Osteoblast (primary cell): ENCODE measurements around the gene SDF4. TPM values are rescaled to one million over a fixed set of nuclear protein-coding genes. Genes with fewer than 3 reads are reported as not detected.

ENCODE experiments used
- DNase-seq: peaks from one replicate; pipeline ENCODE4 v3.0.0; 2011; ENCODE audit warnings: low spot score, mixed read lengths; ENCODE audit not compliant: insufficient read length; ENCODE audit errors: missing footprints
- H2AFZ ChIP-seq: 2 replicates; pipeline ENCODE4 v1.6.0; 2011; ENCODE audit warnings: mild to moderate bottlenecking, low read length
- H3K27ac ChIP-seq: 2 replicates; pipeline ENCODE4 v1.5.1; 2011; ENCODE audit warnings: mild to moderate bottlenecking, low read depth, low read length, moderate library complexity
- H3K27me3 ChIP-seq: 2 replicates; pipeline ENCODE4 v1.6.0; 2012; ENCODE audit warnings: mild to moderate bottlenecking, control low read depth, inconsistent platforms, low read length, moderate library complexity; ENCODE audit not compliant: insufficient read depth
- H3K36me3 ChIP-seq: 2 replicates; pipeline ENCODE4 v1.5.1; 2011; ENCODE audit warnings: mild to moderate bottlenecking, low read length, control low read depth, moderate library complexity; ENCODE audit not compliant: insufficient read depth
- H3K4me1 ChIP-seq: 2 replicates; pipeline ENCODE4 v1.5.1; 2011; ENCODE audit warnings: mild to moderate bottlenecking, low read length, control low read depth, moderate library complexity; ENCODE audit not compliant: insufficient read depth
- H3K4me2 ChIP-seq: 2 replicates; pipeline ENCODE4 v1.6.0; 2011; ENCODE audit warnings: mild to moderate bottlenecking, low read length; ENCODE audit not compliant: insufficient read depth
- H3K4me3 ChIP-seq: fragments of 200-600 bp; sonication (generic); 3 replicates; pipeline ENCODE4 v1.5.1; 2012; ENCODE audit warnings: mild to moderate bottlenecking, low read length, inconsistent platforms; ENCODE audit not compliant: insufficient read depth
- H3K79me2 ChIP-seq: 2 replicates; pipeline ENCODE4 v1.6.0; 2012; ENCODE audit warnings: mild to moderate bottlenecking, low read length, control low read depth, inconsistent platforms; ENCODE audit not compliant: insufficient read depth
- H3K9me3 ChIP-seq: 2 replicates; pipeline ENCODE4 v1.5.1; 2011; ENCODE audit warnings: low read depth, low read length, control low read depth
- H4K20me1 ChIP-seq: 2 replicates; pipeline ENCODE4 v1.6.0; 2012; ENCODE audit warnings: mild to moderate bottlenecking, low read length, control low read depth; ENCODE audit not compliant: insufficient read depth
- CTCF ChIP-seq: IDR thresholded peaks from 2 replicates; pipeline ENCODE4 v1.5.1; 2011; ENCODE audit warnings: mild to moderate bottlenecking, low read depth, low read length, moderate library complexity; ENCODE audit errors: extremely low read depth
- total RNA-seq: library from RNA; depleted of rRNA; stranded (reverse); fragments of >200 nt; gene quantifications from 2 replicates; pipeline ENCODE4 v1.2.3, GENCODE V29; 2012

Gene SDF4
- total RNA-seq, 1 donor: 151 TPM

- peaks cover 13% of the 10 kb centered on the region for H3K4me1 ChIP-seq
- peak overlapping the region; percentile 100 for H3K4me2 ChIP-seq
- H3K9me3 ChIP-seq: no peaks in the 10 kb centered on the region
- H3K27me3 ChIP-seq: no peaks in the 10 kb centered on the region
- peak overlapping the region; percentile 87 for H2AFZ ChIP-seq
- peak overlapping the region; percentile 91 for H3K4me3 ChIP-seq
- DNase-seq: peak; percentile 100
- TF ChIP-seq CTCF: peak; percentile 49
- peaks cover 76% of the 10 kb centered on the region for H3K79me2 ChIP-seq
- H3K36me3 ChIP-seq: peaks cover 12% of the 10 kb centered on the region
- peaks cover 44% of the 10 kb centered on the region for H4K20me1 ChIP-seq
- peak overlapping the region; percentile 80 for H3K27ac ChIP-seq
Observed at GRCh38 chr1:1230656-1231399, 973 bp downstream of the SDF4 start.

- TF ChIP-seq CTCF: no peak
- peaks cover 13% of the 10 kb centered on the region for H3K4me1 ChIP-seq
- peaks cover 50% of the 10 kb centered on the region for H4K20me1 ChIP-seq
- H3K27me3 ChIP-seq: no peaks in the 10 kb centered on the region
- peaks cover 12% of the 10 kb centered on the region for H3K36me3 ChIP-seq
- H2AFZ ChIP-seq: no peak overlapping the region
- no peak for DNase-seq
- H3K9me3 ChIP-seq: no peaks in the 10 kb centered on the region
- no peak overlapping the region for H3K4me3 ChIP-seq
- H3K79me2 ChIP-seq: peaks cover 87% of the 10 kb centered on the region
- peak overlapping the region; percentile 7 for H3K4me2 ChIP-seq
- H3K27ac ChIP-seq: no peak overlapping the region
Observed at GRCh38 chr1:1229770-1230169, 2.0 kb downstream of the SDF4 start.

GRCh38 chr1:1228596-1229321, 3.0 kb downstream of the SDF4 start:
- Histone ChIP-seq H3K4me1 (peaks cover 13% of the 10 kb centered on the region), H3K9me3 (no peaks in the 10 kb centered on the region), H2AFZ (no peak overlapping the region), H3K36me3 (peaks cover 12% of the 10 kb centered on the region), H3K27me3 (no peaks in the 10 kb centered on the region), H3K4me3 (no peak overlapping the region), H3K4me2 (no peak overlapping the region), H4K20me1 (peaks cover 54% of the 10 kb centered on the region), H3K79me2 (peaks cover 91% of the 10 kb centered on the region), H3K27ac (no peak overlapping the region)
- no peak for TF ChIP-seq CTCF
- no peak for DNase-seq

GRCh38 chr1:1228187-1228586, 3.6 kb downstream of the SDF4 start:
- Histone ChIP-seq H3K4me3 (no peak overlapping the region), H2AFZ (no peak overlapping the region), H3K79me2 (peaks cover 85% of the 10 kb centered on the region), H3K4me2 (no peak overlapping the region), H3K27ac (no peak overlapping the region), H3K27me3 (no peaks in the 10 kb centered on the region), H3K36me3 (peaks cover 14% of the 10 kb centered on the region), H4K20me1 (peaks cover 57% of the 10 kb centered on the region), H3K4me1 (peaks cover 13% of the 10 kb centered on the region), H3K9me3 (no peaks in the 10 kb centered on the region)
- no peak for TF ChIP-seq CTCF
- DNase-seq: no peak
